ENCODE measurements around the gene MACO1.
"Not testable (repeated sequence)": the region's sequence is repeated elsewhere in the genome, so short reads cannot be mapped to it uniquely, and the experiment has no call there.

The MACO1 gene

DNA sequence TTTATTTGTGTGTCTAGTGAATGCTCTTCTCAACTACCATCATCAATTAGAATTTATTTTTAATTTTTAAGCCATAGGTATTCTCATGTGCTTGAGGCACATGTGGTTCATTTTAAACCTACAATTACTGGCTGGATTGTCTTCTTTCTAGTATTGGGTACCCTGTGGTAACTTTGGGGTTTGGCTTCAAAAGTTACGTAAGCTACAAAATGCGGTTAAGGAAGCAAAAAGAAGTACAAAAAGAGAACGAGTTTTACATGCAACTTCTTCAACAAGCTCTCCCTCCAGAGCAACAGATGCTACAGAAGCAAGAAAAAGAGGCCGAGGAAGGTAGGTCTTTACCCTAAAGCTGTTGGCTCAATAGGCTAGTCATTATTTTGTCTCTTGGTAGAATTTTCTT is 25.8 kb downstream of the MACO1 start:
- Histone ChIP-seq H3K4me3 (no peak overlapping the region), H3K9ac (ENCODE audit: insufficient read length) (no peak overlapping the region), H3K36me3 (ENCODE audit: insufficient read depth, low read length) (peaks cover 41% of the 10 kb centered on the region), H3K9me3 (ENCODE audit: low read depth, low read length) (no peaks in the 10 kb centered on the region), H3K27ac (peak overlapping the region; percentile 42; the same call in 1 of the 2 replicates)
- DNase-seq (ENCODE audit: low read depth, low spot score): no peak
- TF ChIP-seq FOXP2 (optimal IDR thresholded peaks at IDR 0.05; ENCODE audit: control extremely low read depth, extremely low read length, insufficient read depth) (no peak), POLR2AphosphoS5 (IDR thresholded peaks at IDR 0.05; ENCODE audit: borderline replicate concordance, low read depth, low read length) (no peak), EZH2 (IDR thresholded peaks at IDR 0.05) (no peak)

- no peak for DNase-seq (ENCODE audit: low read depth, low spot score)
- no peak overlapping the region for H3K4me3 ChIP-seq
- no peak overlapping the region for H3K9ac ChIP-seq (ENCODE audit: insufficient read length)
- H3K36me3 ChIP-seq (ENCODE audit: insufficient read depth, low read length): peaks cover 41% of the 10 kb centered on the region
- no peaks in the 10 kb centered on the region for H3K9me3 ChIP-seq (ENCODE audit: low read depth, low read length)
- TF ChIP-seq FOXP2 (optimal IDR thresholded peaks at IDR 0.05; ENCODE audit: control extremely low read depth, extremely low read length, insufficient read depth): no peak
- TF ChIP-seq POLR2AphosphoS5 (IDR thresholded peaks at IDR 0.05; ENCODE audit: borderline replicate concordance, low read depth, low read length): no peak
- no peak for TF ChIP-seq EZH2 (IDR thresholded peaks at IDR 0.05)
- H3K27ac ChIP-seq: no peak overlapping the region
Observed at GRCh38 chr1:25458541-25459298, 28.0 kb downstream of the MACO1 start.

DNA sequence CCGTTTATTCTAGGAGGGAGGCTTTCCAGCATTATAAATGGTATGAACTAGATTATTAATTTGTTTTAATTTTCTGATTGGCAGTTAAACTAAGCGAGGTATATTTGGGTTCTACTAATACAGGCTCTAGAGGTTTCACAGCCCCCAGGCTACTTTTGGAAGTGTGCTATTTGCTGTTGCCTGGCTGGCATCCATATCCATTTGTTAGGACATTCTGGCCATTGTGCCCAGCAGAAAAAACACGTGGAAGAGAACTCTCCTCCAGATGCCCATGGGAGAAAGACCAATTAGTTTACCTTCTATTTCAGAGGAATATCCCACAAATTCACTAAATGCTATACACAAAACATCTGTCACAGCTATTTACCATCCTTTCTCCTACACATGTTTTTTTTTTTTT is 29.3 kb downstream of the MACO1 start:
- no peak overlapping the region for H3K4me3 ChIP-seq
- H3K27ac ChIP-seq: no peak overlapping the region
- no peak overlapping the region for H3K9ac ChIP-seq (ENCODE audit: insufficient read length)
- TF ChIP-seq EZH2 (IDR thresholded peaks at IDR 0.05) (no peak), FOXP2 (optimal IDR thresholded peaks at IDR 0.05; ENCODE audit: control extremely low read depth, extremely low read length, insufficient read depth) (no peak), POLR2AphosphoS5 (IDR thresholded peaks at IDR 0.05; ENCODE audit: borderline replicate concordance, low read depth, low read length) (no peak)
- peaks cover 37% of the 10 kb centered on the region for H3K36me3 ChIP-seq (ENCODE audit: insufficient read depth, low read length)
- DNase-seq (ENCODE audit: low read depth, low spot score): no peak
- no peaks in the 10 kb centered on the region for H3K9me3 ChIP-seq (ENCODE audit: low read depth, low read length)

DNA sequence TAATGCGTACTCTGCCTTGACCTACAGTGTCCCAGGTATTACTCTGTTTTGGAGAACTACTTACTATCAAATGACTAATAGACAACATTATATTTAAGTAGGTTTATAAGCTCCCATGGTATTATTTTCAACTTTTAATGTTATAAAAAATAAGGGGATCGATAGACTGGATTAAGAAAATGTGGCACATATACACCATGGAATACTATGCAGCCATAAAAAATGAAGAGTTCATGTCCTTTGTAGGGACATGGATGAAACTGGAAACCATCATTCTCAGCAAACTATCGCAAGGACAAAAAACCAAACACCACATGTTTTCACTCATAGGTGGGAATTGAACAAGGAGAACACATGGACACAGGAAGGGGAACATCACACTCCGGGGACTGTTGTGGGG is 30.1 kb downstream of the MACO1 start:
- H3K9me3 ChIP-seq (ENCODE audit: low read depth, low read length); H3K27ac ChIP-seq; DNase-seq (ENCODE audit: low read depth, low spot score); H3K9ac ChIP-seq (ENCODE audit: insufficient read length); H3K4me3 ChIP-seq: not testable (repeated sequence)
- H3K36me3 ChIP-seq (ENCODE audit: insufficient read depth, low read length): peaks cover 37% of the 10 kb centered on the region

DNA sequence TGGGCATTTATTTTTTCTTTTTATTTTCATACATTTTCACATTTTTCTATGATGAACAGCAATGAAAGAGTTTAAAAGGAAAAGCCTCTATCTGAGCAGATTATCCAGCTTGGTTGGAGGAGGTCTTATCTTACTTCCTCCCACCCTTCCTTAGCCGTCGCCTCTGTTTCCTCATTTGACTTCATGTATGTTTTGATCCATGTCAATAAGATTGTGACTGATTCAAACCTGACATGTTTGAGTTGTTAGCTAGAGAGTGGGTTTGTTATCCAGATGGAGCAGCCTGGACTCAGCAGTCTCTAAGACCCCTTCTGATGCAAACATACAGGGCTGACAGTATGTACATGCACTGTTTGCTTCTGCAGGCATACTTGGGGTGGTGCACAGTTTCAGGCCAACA is 31.2 kb downstream of the MACO1 start:
- peaks cover 29% of the 10 kb centered on the region for H3K36me3 ChIP-seq (ENCODE audit: insufficient read depth, low read length)
- H3K27ac ChIP-seq: no peak overlapping the region
- TF ChIP-seq FOXP2 (optimal IDR thresholded peaks at IDR 0.05; ENCODE audit: control extremely low read depth, extremely low read length, insufficient read depth) (no peak), POLR2AphosphoS5 (IDR thresholded peaks at IDR 0.05; ENCODE audit: borderline replicate concordance, low read depth, low read length) (no peak)
- no peaks in the 10 kb centered on the region for H3K9me3 ChIP-seq (ENCODE audit: low read depth, low read length)
- no peak for DNase-seq (ENCODE audit: low read depth, low spot score)
- no peak overlapping the region for H3K9ac ChIP-seq (ENCODE audit: insufficient read length)
- H3K4me3 ChIP-seq: no peak overlapping the region

DNA sequence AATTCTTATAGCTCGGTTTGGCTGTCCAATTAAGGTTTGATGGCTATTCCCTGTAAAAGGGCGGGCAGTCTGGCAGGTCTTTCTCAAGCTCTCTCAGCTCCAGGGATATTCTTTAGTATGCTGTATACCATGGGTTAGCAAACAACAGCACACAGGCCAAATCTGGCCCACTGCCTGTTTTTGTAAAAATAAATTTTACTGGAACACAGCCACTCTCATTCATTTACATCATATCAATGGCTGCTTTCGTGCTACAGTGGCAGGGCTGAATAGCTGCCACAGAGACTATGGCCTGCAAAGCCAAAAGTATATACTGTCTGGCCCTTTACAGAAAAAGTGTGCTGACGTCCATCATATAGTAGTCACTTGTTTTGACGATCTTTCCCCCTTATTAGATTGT is 32.0 kb downstream of the MACO1 start:
- Histone ChIP-seq H3K9me3 (ENCODE audit: low read depth, low read length) (no peaks in the 10 kb centered on the region), H3K27ac (no peak overlapping the region), H3K9ac (ENCODE audit: insufficient read length) (no peak overlapping the region), H3K36me3 (ENCODE audit: insufficient read depth, low read length) (peaks cover 29% of the 10 kb centered on the region), H3K4me3 (no peak overlapping the region)
- no peak for DNase-seq (ENCODE audit: low read depth, low spot score)
- no peak for TF ChIP-seq FOXP2 (optimal IDR thresholded peaks at IDR 0.05; ENCODE audit: control extremely low read depth, extremely low read length, insufficient read depth)
- TF ChIP-seq EZH2 (IDR thresholded peaks at IDR 0.05): no peak
- TF ChIP-seq POLR2AphosphoS5 (IDR thresholded peaks at IDR 0.05; ENCODE audit: borderline replicate concordance, low read depth, low read length): no peak

DNA sequence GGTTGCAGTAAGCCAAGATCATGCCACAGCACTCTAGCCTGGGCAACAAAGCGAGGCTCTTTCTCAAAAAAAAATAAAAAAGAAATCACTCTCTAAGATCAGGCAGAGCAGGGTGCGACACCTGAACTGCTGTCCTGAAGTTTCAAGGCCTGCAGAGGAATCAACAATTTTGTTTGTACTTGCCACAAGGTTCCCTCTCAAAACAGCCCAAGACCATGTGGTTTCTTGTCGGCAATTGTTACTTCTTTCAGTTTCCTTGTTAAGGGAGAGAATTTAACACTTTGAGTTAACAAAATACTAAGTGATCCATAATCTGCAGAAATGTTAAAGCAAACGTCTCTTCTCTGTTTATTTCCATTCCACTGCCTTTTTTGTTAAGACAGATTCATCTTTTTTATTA is 36.5 kb downstream of the MACO1 start:
- H3K36me3 ChIP-seq (ENCODE audit: insufficient read depth, low read length): 0 out of 2 replicates have a peak, but pooled peaks cover 9% of the 10 kb centered on the region
- H3K9ac ChIP-seq (ENCODE audit: insufficient read length): no peak overlapping the region
- DNase-seq (ENCODE audit: low read depth, low spot score): no peak
- no peak overlapping the region for H3K4me3 ChIP-seq
- no peak overlapping the region for H3K27ac ChIP-seq
- H3K9me3 ChIP-seq (ENCODE audit: low read depth, low read length): no peaks in the 10 kb centered on the region
- no peak for TF ChIP-seq POLR2AphosphoS5 (IDR thresholded peaks at IDR 0.05; ENCODE audit: borderline replicate concordance, low read depth, low read length)
- TF ChIP-seq FOXP2 (optimal IDR thresholded peaks at IDR 0.05; ENCODE audit: control extremely low read depth, extremely low read length, insufficient read depth): no peak
- no peak for TF ChIP-seq EZH2 (IDR thresholded peaks at IDR 0.05)

GRCh38 chr1:25467616-25468015 is 36.9 kb downstream of the MACO1 start:
- DNase-seq (ENCODE audit: low read depth, low spot score): no peak
- TF ChIP-seq POLR2AphosphoS5 (IDR thresholded peaks at IDR 0.05; ENCODE audit: borderline replicate concordance, low read depth, low read length) (no peak), EZH2 (IDR thresholded peaks at IDR 0.05) (no peak), FOXP2 (optimal IDR thresholded peaks at IDR 0.05; ENCODE audit: control extremely low read depth, extremely low read length, insufficient read depth) (no peak)

DNA sequence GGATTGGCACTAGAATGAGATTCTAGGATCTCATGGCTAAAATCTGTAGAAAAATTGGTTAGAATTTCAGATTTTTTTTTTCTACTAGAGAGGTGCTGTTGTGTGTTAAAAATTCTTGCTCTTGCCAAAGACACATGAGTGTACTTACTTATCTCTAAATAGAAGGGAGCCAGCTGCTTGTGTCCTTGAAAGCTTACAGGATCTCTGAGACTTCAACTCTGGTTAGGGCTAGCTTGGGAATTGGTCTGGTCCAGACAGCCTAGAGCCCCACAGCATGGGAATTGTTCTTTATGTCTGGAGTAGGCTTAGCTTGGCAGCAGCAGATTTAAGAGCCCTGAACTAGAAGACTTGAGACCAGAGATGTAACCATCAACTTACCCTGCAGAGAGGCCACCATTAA is 37.3 kb downstream of the MACO1 start:
- Histone ChIP-seq H3K9me3 (ENCODE audit: low read depth, low read length) (no peaks in the 10 kb centered on the region), H3K27ac (no peak overlapping the region), H3K9ac (ENCODE audit: insufficient read length) (no peak overlapping the region), H3K4me3 (no peak overlapping the region), H3K36me3 (ENCODE audit: insufficient read depth, low read length) (0 out of 2 replicates have a peak, but pooled peaks cover 9% of the 10 kb centered on the region)
- no peak for TF ChIP-seq EZH2 (IDR thresholded peaks at IDR 0.05)
- no peak for TF ChIP-seq POLR2AphosphoS5 (IDR thresholded peaks at IDR 0.05; ENCODE audit: borderline replicate concordance, low read depth, low read length)
- TF ChIP-seq FOXP2 (optimal IDR thresholded peaks at IDR 0.05; ENCODE audit: control extremely low read depth, extremely low read length, insufficient read depth): no peak
- no peak for DNase-seq (ENCODE audit: low read depth, low spot score)

More at GRCh38 chr1:25467616-25468015, 36.9 kb downstream of the MACO1 start:
- Histone ChIP-seq H3K36me3 (ENCODE audit: insufficient read depth, low read length) (0 out of 2 replicates have a peak, but pooled peaks cover 9% of the 10 kb centered on the region), H3K9me3 (ENCODE audit: low read depth, low read length) (no peaks in the 10 kb centered on the region), H3K27ac (no peak overlapping the region), H3K9ac (ENCODE audit: insufficient read length) (no peak overlapping the region), H3K4me3 (no peak overlapping the region)

Data from SK-N-MC (cell line).